NK-92 (cell line): Measurements from ENCODE around the gene FMR1.

ENCODE experiments used
- DNase-seq: peaks from one replicate; lab custom pipeline; 2025; ENCODE audit not compliant: unreplicated experiment; lab: John Stamatoyannopoulos, UW

Gene FMR1

GRCh38 chrX:147914591-147914990, 2.9 kb downstream of the FMR1 start:
- no peak for DNase-seq

- DNase-seq: no peak
These were observed 4.8 kb downstream of the FMR1 start for GRCh38 chrX:147916375-147916968.

GRCh38 chrX:147917700-147918695, 6.3 kb downstream of the FMR1 start:
- no peak for DNase-seq

GRCh38 chrX:147920161-147920666, 8.5 kb downstream of the FMR1 start:
- no peak for DNase-seq

- DNase-seq: no peak
These were observed 11.9 kb downstream of the FMR1 start for GRCh38 chrX:147923605-147924004.

- DNase-seq: no peak
These were observed 15.5 kb downstream of the FMR1 start for GRCh38 chrX:147927256-147927655.

GRCh38 chrX:147933815-147934214, 22.1 kb downstream of the FMR1 start:
- DNase-seq: no peak

GRCh38 chrX:147935156-147935758, 23.5 kb downstream of the FMR1 start:
- DNase-seq: no peak

GRCh38 chrX:147945286-147945685, 33.6 kb downstream of the FMR1 start:
- DNase-seq: no peak

- no peak for DNase-seq
These were observed 36.8 kb downstream of the FMR1 start for GRCh38 chrX:147948531-147948930.

- DNase-seq: no peak
These were observed 38.6 kb downstream of the FMR1 start for GRCh38 chrX:147950352-147950751.

- no peak for DNase-seq
These were observed 42.3 kb downstream of the FMR1 start for GRCh38 chrX:147953976-147954375.

- DNase-seq: no peak
These were observed 45.6 kb downstream of the FMR1 start for GRCh38 chrX:147957291-147957690.

GRCh38 chrX:147958291-147958690, 46.6 kb downstream of the FMR1 start:
- no peak for DNase-seq

GRCh38 chrX:147960722-147961121, 49.0 kb downstream of the FMR1 start:
- DNase-seq: no peak

GRCh38 chrX:147962476-147962875, 50.8 kb downstream of the FMR1 start:
- no peak for DNase-seq

- DNase-seq: no peak
These were observed 67.2 kb downstream of the FMR1 start for GRCh38 chrX:147978931-147979330.

GRCh38 chrX:147981038-147981752, 69.5 kb downstream of the FMR1 start, which contains the start of gene FMR1NB:
TSS of gene FMR1NB (plus strand) at chrX:147981337. CDS start at chrX:147981403, 66 bp downstream.
- no peak for DNase-seq
